HG03571 (cell line): ENCODE data around the gene WDR91.

ENCODE experiments used
- ATAC-seq: cut with Tn5 transposase; IDR thresholded peaks from one replicate; pipeline ENCODE4 v1.9.1; 2021; ENCODE audit not compliant: unreplicated experiment

WDR91 gene

DNA sequence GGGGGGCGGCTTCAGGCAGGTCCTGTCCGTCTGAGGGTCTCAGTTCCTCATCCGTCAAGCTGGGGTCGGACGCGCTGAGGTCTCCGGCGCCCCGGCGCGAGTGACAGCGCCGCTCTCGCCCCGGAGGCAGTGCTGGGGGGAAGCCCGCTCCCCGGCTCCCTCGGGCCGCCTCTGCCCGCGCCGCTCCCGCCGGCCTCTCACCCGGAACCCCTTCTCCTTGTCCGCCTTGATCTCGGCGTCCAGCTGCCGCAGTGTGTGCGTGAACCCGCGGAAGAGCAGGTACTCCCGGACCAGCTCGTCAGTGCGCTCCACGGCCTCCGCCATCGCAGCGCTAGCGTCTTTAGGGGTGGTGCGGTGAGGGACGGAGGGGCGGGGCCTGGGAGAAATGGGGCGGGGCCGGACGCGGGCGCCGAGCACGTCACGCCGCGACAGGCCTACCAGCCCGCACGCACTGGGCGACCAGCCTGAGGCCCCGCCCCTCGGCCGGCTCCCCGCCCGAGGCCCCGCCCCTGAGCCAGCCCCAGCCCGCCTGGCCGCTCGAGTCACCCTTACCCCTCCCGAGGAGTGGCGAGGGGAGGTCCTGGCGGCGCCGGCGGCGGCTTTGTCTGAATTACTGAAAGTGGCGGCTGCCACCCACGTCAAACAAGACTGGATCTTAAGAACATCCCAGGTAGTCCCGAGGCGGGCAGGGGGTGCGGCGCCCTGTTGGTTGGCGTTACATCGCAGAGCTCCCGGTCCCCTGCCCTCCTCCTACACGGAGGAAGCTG, at the start of gene WDR91:
Gene WDR91 (minus strand): TSS at position 348 of the 767 bp plus-strand sequence. CDS start 24 bp downstream, at position 324.
- peak; percentile 84 for ATAC-seq

DNA sequence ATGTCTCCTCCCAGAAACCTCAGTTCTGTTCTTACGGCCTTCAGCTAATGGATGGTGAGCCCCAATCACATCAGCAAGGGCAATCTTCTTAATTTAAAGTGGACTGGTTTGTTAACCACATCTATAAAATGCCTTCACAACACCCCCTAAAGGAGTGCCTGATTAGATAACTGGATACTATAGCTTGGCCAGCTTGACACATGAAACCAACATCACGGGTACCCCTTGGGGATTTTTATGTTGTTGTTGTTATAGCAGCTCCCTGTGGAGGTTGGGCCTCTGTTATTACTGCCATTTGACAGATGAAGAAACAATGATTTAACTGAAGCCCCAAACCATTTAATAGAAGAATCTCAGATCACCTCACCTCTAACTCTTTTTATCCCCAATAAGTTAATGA, 49.1 kb upstream of the WDR91 start:
- ATAC-seq, result no peak

DNA sequence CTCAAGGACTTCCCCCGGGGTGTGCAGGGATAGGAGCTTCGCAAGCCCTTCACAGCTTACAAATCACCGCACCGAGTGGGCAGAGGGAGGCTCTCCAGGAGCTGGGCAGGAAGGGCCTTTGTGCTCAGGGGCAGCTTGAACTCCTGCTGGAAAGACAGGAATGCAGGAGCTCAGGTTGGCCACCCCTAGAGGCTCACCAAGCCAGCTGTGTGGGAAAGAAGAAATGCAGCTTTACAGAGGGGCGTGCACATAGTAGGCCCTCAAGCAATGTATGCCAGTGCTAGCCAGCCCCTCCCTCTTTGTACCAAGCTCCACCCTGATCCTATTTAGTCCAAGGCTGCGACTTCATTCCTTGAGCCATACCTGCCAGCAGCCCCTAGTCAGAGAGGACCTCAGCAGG, 48.4 kb upstream of the WDR91 start:
- no peak for ATAC-seq

DNA sequence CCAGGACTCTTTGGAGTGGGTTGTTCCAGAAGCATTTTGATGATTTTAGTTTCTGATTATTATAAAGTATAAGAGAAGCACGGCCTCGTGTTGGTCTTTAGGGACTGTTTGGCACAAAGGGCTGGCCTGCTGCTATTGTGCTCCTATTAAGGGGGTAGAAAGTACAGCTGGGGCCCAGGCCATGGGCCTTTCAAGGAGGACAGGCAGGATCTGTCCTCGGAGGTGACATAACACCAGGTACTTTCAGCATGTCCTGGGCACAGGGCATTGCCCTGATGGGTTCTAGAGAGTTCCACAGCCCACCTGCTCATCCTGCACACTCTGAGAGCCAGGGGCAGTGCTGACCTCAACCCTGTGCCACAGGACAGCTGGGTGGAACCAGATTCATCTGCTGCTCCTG, 47.3 kb upstream of the WDR91 start:
- ATAC-seq, result no peak

DNA sequence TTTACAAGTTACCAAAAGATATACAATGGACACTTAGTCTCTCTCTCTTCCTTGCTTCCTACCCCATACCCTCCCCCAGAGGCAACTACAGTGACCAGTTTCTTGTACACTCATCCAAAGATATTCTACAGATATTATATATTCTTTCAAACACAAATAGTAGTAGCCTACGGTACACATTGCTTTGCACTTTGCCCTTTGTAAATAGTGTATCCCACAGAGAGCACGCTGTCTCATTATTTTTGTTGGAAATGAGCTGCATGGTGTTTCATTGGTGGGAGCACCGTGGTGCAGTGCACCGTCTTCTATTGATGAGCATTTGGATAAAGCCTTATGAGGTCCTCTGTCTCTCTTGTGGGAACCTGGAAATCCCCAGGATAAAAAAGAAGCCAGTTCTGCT, 46.5 kb upstream of the WDR91 start:
- ATAC-seq, result no peak

DNA sequence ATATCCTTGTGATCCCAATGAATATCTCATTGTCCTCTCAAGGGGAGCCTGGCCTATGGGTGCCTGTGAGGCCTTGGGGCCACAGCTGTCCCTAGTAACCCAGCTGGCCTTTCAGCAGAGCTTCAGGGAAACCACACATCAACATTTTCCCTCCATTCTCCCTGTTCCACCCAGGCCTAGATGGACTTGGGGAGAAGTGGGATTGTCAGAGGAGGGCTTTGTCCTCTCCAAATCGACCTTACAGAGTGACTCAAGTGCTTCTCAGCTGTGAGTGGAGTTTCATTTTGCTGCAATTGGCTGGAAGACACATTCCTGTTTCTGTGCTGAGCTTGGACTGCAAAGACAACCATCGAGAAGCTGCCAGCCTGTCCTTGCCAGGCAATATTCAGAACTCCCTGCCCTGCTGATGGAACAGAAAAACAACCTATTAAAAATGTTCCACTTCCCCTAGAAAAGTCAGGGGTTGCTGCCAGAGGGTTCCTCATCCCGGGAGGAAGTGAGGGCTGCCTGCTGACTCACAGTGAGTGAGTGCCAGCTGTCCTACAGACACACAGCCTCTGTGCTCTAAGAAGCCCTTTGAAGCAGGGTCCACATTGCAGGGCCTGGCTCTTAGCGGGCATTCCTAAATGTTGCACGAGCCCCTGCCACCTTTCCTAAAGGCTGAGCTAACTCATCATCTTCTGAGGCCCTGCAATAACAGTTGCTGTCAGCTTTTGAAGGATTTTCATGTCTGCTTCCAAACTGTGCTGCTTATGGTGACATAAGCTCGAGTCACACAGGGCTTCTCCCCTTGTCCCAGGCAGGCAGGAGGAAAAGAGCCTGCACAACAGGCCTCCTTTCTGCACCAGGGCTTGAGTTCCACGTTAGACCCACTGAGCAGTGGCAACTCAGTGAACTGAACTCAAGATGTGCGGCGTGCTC, 42.8 kb upstream of the WDR91 start:
- no peak for ATAC-seq

DNA sequence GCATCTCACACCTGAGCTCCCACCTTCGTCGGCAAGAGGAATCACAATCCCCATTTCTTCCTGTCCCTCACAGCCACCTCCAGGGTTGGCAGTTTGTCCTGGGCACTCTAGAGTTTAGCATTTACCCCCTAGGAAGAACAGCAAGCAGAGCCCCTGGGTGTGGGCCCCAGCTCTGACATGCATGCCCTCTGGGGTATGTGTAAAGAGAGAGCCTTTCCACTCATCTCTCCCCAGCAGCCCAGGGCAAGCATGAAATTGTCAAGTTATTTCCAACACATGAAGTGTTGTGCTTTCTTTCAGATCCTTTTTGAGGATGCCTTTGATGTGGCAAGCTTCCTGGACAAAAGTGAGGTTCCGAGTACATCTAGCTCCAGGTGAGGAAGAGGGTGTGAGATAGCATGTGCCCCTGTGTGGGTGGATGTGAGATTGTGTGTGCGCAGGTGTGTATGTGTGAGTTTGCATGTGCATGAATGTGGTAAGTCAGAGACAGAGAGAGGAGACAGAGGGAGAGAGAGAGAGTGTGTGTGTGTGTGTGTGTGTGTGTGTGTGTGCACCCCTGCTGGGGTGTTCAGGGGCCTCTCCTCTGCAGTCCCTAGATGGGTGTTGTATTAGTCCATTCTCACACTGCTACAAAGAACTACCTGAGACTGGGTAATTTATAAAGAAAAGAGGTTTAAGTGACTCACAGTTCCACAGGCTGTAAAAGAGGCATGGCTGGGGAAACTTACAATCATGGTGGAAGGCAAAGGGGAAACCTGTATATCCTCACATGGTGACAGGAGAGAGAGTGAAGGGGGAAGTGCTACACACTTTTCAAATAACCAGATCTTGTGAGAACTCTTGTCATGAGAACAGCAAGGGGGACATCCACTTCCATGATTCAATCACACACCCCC, 40.4 kb upstream of the WDR91 start:
- ATAC-seq, result no peak

DNA sequence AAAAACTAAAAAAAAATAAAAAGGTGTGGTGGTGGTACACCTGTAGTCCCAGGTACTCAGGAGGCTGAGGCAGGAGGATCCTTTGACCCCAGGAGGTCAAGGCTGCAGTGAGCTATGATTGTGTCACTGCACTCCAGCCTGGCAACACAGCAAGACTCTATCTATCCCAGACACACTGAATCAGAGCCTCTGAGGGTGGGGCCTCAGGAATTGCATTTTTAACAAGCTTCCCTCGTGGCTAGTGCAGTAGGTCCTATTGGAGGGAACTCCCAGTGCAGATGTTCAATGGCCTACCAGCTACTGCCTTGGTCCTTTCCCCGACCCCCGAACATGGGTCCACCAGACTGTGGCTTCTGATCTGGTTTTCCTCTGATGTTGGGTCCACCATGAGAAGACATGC, 37.2 kb upstream of the WDR91 start:
- ATAC-seq, result no peak

DNA sequence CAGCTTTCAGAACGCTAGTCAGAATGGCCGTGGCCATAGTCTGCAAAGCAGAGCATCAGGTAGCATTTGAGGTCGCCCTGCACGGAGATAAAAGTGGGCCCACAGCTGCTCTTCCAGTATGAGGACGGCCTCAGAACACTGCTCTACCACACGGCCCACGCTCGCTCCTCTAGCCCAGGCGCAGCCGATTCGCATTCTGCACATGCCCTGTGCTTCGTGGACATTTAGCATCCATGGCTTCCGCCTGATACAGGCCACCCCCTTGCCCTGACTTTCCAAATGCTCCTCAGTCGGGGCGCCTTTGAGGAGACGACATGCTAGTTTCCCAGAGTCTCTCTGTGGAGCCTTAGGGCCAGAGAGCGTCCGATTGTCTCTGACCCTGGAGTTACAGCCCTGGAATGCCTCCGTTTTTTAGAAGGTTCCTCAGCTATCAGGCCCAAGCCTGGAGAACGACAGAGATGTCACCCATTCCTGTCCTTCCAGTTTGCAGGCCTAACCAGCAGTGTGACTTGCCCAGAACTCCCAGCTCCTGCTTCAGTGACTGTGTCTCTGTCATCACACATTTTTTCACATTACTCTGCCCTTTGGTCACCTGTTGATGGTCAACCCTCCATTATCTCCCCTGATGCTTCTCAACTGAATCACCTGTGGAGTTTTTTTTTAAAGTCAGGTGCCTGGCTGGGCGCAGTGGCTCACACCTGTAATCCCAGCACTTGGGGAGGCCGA, 36.6 kb upstream of the WDR91 start:
- no peak for ATAC-seq

DNA sequence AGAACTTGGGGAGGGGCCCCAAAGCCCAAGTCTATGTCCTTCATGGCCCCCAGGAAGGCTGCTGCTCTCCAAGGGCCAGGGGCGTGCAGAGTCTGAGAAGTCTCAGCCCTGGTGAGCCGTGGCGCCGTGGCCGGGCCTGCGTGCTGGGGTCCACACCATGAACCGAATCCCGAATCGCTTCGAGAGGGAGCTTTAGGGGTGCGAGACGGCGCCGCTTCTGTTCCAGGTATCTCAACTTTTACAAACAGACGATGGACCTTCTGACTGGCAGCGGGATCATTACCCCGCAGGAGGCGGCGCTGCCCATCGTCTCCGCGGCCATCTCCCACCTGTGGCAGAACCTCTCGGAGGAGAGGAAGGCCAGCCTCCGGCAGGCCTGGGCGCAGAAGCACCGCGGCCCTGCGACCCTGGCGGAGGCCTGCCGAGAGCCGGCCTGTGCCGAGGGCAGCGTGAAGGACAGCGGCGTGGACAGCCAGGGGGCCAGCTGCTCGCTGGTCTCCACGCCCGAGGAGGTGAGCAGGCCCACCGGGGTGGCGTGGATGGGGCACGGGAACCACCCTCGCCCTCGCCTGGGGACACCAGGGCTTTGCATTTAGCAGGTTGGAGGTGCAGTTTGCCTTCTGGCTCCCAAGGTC, 35.0 kb upstream of the WDR91 start:
- no peak for ATAC-seq

DNA sequence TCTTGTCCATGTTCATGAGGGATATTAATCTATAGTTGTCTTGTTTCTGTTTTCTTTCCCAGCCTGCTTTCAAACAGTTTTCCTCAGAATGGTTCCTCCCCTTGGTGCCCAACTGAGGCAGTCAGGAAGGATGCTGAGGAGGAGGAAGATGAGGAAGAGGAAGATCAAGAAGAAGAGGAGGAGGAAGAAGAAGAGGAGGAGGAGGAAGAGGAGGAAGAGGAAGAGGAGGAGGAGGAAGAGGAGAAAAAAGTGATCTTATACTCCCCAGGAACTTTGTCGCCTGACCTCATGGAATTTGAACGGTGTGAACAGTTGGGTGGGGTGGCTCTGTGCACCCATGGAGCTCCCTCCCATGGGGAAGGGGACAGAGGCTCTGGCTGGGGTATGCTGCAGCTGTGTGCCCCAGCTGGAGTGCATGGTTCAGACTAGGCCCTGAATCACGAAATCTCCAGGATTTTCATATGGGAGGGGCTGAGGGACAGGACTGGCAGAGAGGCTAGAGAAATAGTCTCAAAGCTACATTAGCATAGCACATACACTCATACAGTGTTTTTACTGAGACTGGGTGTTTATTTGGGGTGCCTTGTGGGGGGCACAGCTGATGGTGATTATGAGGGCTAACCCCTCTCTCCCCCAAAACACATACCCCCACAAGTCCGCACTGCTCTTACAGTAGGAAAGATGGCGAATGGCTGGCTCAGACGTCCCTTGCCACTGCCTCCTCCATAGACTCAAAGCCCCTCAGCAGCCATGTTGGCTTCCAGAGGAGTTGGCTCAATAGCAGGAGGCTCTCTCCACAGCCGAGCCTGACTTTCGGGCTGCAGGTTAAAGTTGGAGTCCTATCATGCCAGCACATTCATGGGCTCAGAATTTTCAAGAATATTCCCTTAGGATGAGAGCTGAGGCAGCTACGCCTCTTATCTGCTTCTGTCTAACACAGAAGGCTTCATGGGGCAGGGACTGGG, 34.2 kb upstream of the WDR91 start:
- ATAC-seq, result no peak

DNA sequence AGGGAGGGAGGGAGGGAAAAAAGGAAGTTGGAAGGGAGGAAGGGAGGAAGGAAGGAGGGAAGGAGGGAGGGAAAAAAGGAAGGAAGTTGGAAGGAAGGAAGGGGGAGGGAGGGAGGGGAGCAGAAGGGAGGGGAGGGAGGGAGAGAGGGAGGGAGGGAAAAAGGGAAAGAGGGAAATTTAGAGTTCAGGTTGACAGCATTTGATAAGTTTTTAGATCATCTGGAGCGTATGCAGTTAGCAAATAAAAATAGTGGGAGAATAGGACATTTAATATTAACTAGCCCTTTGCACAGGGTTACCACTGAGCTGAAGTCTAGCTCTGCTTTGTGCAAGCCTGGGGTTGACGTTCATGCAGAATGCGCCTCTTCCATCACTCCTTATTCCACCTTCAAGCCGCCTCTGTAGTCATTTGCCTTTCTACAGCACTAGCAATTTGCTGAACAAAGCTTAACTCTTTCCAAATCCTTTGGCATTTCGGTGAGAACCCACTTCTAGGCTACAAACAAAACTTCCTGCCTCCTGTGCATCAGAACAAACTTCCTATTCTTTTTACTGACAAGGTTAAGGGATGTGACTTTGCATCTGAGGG, 30.9 kb upstream of the WDR91 start:
- ATAC-seq, result no peak

DNA sequence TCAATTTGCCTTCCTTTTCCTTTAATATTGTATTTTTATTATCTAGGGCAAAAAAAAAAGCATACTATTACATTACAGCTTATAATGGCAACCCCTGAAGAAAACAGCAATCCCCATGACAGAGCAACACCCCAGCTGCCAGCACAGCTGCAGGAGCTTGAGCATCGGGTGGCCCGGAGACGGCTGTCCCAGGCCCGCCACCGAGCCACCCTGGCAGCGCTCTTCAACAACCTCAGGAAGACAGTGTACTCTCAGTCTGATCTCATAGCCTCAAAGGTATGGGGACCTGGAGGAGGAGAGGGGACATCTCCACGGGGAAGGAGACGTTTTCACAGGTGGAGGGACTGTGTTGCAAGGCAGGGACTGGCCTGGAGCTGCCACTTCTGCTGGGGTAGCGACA, 29.1 kb upstream of the WDR91 start:
- no peak for ATAC-seq

DNA sequence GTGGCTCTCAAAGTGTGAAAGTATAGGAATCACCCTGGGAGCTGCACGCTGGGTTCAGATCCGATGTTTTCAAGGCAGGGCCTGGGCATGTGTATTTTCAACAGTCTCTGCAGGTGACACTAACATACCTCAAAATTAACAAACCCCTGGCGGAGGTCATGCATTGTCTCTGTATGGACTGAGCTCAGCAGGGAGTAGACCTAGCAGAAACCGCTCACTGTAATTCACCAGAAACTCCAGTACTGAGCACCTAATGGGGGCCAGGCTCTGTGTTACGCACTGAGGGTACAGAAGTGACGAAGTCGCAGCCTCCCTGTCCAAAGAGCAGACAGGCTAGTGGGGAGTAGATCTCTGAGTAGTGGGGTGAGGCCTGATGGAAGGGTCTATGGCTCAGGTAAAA, 27.9 kb upstream of the WDR91 start:
- no peak for ATAC-seq

DNA sequence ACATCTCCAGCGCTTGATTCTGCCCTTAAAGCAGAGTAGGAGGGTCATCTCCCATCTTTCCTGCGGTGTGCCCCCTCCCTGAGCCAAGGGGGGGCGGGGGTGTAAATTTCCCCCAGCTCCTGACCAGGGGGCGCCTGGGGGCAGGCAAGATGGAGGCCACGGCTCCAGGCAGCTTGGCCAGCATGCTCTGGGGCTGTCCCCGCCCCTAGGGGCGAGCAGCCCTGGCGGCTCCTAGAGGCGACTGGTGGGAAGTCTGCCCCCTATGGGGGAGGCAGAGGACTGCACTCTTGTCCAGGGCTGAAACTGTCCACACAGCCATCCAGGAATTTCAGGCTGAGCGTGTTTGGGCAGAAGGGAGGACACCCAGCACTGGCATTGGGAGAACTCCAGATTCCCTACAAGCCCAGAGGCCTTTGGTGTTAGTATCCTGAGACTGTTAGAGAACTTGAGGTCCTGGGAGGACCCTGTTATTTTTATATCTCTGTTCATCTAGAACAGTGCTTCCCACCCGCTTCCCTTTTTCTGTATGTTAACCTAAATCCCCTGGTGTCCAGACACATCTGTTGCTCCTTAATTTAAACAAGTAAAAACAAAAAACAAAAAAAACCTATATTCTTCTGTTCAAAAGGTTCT, 26.9 kb upstream of the WDR91 start:
- ATAC-seq, result no peak

DNA sequence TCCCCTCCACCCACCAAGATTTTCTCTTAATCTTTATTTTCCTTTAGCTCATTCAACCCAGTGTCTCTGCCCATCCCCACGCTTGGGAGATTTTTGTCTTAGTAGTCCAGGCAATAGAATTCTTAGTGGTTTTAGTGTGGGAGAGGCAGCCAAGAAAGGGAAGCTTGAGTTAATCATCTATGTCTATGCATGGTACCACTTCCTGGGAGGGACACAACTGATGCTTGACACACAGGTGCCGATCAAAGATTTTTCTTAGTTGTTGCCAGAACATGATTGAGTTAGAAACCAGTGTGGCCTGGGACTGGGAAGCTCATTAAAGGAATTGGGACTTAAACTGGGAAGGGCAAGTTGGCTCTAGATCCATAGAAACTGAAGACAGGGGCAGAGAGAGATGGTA, 25.4 kb upstream of the WDR91 start:
- peak; percentile 95 for ATAC-seq

DNA sequence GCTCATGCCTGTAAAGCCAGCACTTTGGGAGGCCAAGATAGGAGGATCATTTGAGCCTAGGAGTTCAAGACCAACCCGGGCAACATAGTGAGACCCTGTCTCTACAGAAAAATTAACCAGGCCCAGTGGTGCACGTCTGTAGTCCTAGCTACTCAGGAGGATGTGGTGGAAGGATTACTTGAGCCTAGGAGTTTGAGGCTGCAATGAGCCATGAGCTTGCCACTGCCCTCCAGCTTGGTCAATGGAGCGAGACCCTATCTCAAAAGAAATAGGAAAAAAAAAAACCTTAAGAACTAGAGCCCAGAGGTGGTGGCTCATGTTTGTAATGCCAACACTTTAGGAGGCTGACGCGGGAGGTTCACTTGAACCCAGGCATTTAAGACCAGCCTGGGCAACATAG, 24.5 kb upstream of the WDR91 start:
- no peak for ATAC-seq

DNA sequence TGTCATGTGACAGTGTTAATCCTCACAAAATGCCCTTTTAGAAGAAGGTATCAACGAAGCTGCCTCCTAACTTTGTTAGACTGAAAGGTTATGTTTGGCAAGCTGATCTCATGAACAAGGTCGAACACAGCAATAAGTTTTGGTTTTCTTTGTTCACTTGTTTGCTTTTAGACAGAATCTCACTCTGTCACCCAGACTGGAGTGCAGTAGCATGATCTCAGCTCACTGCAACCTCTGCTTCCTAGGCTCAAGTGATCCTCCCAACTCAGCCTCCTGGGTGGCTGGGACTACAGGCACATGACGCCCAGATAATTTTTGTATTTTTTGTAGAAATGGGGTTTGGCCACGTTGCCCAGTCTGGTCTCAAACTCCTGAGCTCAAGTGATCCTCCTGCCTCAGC, 23.4 kb upstream of the WDR91 start:
- ATAC-seq, result no peak
